CD14-positive monocyte (primary cell): ENCODE measurements around the gene CCNQ. TPM values are rescaled to one million over a fixed set of nuclear protein-coding genes. Genes with fewer than 3 reads are reported as not detected.

Experiments used
- DNase-seq, 3 donors: peaks; one replicate each; pipeline ENCODE4 v3.0.0-alpha.2; 2011 to 2022
- H2AFZ ChIP-seq: 2 replicates; pipeline ENCODE4 v1.6.0; 2012; ENCODE audit warnings: mild to moderate bottlenecking, low read depth, low read length, inconsistent platforms; ENCODE audit not compliant: insufficient read depth, poor library complexity, severe bottlenecking
- H3K27ac ChIP-seq, 2 donors: 1 replicate in 1 of 2; 2 replicates in 1 of 2; pipeline ENCODE4 v1.5.1; 2012 to 2013; ENCODE audit warnings: low read length in 2 of 2, control low read depth in 1 of 2, inconsistent platforms in 1 of 2, low read depth in 1 of 2, mild to moderate bottlenecking in 1 of 2
- H3K27me3 ChIP-seq, 2 donors: one replicate each; pipeline versions ENCODE4 v1.6.0 to v1.6.1; 2011 to 2013; ENCODE audit warnings: low read length in 2 of 2; ENCODE audit not compliant: control insufficient read depth in 2 of 2, insufficient read depth in 2 of 2
- H3K36me3 ChIP-seq, 2 donors: replicated peaks in 1 of 2; 1 replicate in 1 of 2; 2 replicates in 1 of 2; pipeline versions ENCODE4 v1.5.1 to v1.6.1; 2012 to 2013; ENCODE audit warnings: low read length in 2 of 2, control low read depth in 1 of 2, inconsistent platforms in 1 of 2, mild to moderate bottlenecking in 1 of 2; ENCODE audit not compliant: insufficient read depth in 2 of 2, control insufficient read depth in 1 of 2
- H3K4me1 ChIP-seq, 2 donors: 1 replicate in 1 of 2; 2 replicates in 1 of 2; pipeline versions ENCODE4 v1.5.1 to v1.6.1; 2012 to 2013; ENCODE audit warnings: low read length in 2 of 2, control low read depth in 1 of 2, inconsistent platforms in 1 of 2, mild to moderate bottlenecking in 1 of 2, moderate library complexity in 1 of 2; ENCODE audit not compliant: insufficient read depth in 2 of 2, control insufficient read depth in 1 of 2
- H3K4me2 ChIP-seq: replicated peaks from 2 replicates; pipeline ENCODE3; 2012; ENCODE audit warnings: low read length, moderate library complexity, mild to moderate bottlenecking; ENCODE audit not compliant: poor library complexity, severe bottlenecking; ENCODE audit errors: extremely low read depth
- H3K4me3 ChIP-seq, 3 experiments: fragments of 200-600 bp in 1 of 3; sonication (generic) in 1 of 3; replicated peaks in 1 of 3; 1 replicate in 2 of 3; 2 replicates in 1 of 3; pipeline ENCODE4 v1.5.1; 2011 to 2013; ENCODE audit warnings: low read length in 3 of 3, mild to moderate bottlenecking in 3 of 3, control low read depth in 2 of 3, low read depth in 2 of 3, inconsistent platforms in 1 of 3, moderate library complexity in 1 of 3
- H3K79me2 ChIP-seq: 2 replicates; pipeline ENCODE4 v1.6.0; 2012; ENCODE audit warnings: mild to moderate bottlenecking, control low read depth, inconsistent platforms, low read length, moderate library complexity; ENCODE audit not compliant: insufficient read depth
- H3K9ac ChIP-seq: 2 replicates; pipeline ENCODE4 v1.6.0; 2017; ENCODE audit warnings: low read length, mild to moderate bottlenecking; ENCODE audit not compliant: insufficient read depth, poor library complexity, severe bottlenecking
- H3K9me3 ChIP-seq, 2 donors: replicated peaks in 1 of 2; 1 replicate in 1 of 2; 2 replicates in 1 of 2; pipeline versions ENCODE4 v1.5.1 to v1.6.1; 2012 to 2013; ENCODE audit warnings: low read length in 2 of 2, control low read depth in 1 of 2; ENCODE audit not compliant: control insufficient read depth in 1 of 2, insufficient read depth in 1 of 2
- H4K20me1 ChIP-seq: 2 replicates; pipeline ENCODE4 v1.6.0; 2012; ENCODE audit warnings: mild to moderate bottlenecking, low read length, control low read depth, moderate library complexity; ENCODE audit not compliant: insufficient read depth
- H3K27ac Mint-ChIP-seq, 7 donors: one replicate each; pipeline ENCODE4 v1.8.0; 2020; ENCODE audit warnings: mild to moderate bottlenecking in 7 of 7, mixed read lengths in 7 of 7, moderate library complexity in 6 of 7, inconsistent platforms in 2 of 7
- H3K27me3 Mint-ChIP-seq, 3 donors: one replicate each; pipeline ENCODE4 v1.8.0; 2021 to 2022; ENCODE audit warnings: low read depth in 3 of 3, mild to moderate bottlenecking in 3 of 3, mixed read lengths in 3 of 3, moderate library complexity in 3 of 3, inconsistent platforms in 1 of 3
- H3K36me3 Mint-ChIP-seq, 2 donors: one replicate each; pipeline ENCODE4 v1.8.0; 2020; ENCODE audit warnings: mixed read lengths in 2 of 2, inconsistent platforms in 1 of 2, mild to moderate bottlenecking in 1 of 2
- H3K4me1 Mint-ChIP-seq: one replicate; pipeline ENCODE4 v1.8.0; 2020; ENCODE audit warnings: mild to moderate bottlenecking, mixed read lengths
- H3K4me3 Mint-ChIP-seq, 2 donors: one replicate each; pipeline ENCODE4 v1.8.0; 2020; ENCODE audit warnings: mild to moderate bottlenecking in 2 of 2, mixed read lengths in 2 of 2, moderate library complexity in 1 of 2
- H3K9me3 Mint-ChIP-seq, 7 donors: one replicate each; pipeline ENCODE4 v1.8.0; 2020 to 2022; ENCODE audit warnings: mixed read lengths in 7 of 7, mild to moderate bottlenecking in 6 of 7, moderate library complexity in 6 of 7, inconsistent platforms in 2 of 7
- CTCF ChIP-seq: fragments of 200-600 bp; IDR thresholded peaks from one replicate; pipeline ENCODE4 v1.8.0; 2022; ENCODE audit warnings: antibody characterized with exemption, mild to moderate bottlenecking
- WGBS: methylation state at CpG from one replicate; pipeline ENCODE4 v1.1.5; 2013; ENCODE audit warnings: missing lambda C conversion rate; ENCODE audit not compliant: insufficient coverage; 5-methylcytosine and 5-hydroxymethylcytosine counted together
- intact Hi-C, 2 donors: fragments of 100-400 bp; cut with micrococcal nuclease; formaldehyde crosslinking; loops; one replicate each; pipeline versions ENCODE4 v1.15.0 to v1.15.1; 2023
- polyA plus RNA-seq, 3 donors: library from polyadenylated mRNA; depleted of rRNA in 1 of 3; unstranded in 2 of 3; stranded (reverse) in 1 of 3; fragments of 300-500 nt in 2 of 3; fragments of >200 nt in 1 of 3; fragmentation: Illumina TruSeq in 2 of 3; gene quantifications; 1 replicate in 2 of 3; 2 replicates in 1 of 3; pipeline ENCODE4 v1.2.3, GENCODE V29; 2012 to 2021

The CCNQ gene
- polyA plus RNA-seq, 3 donors = 21.8 to 35.6 (median 29.3) TPM

GRCh38 chrX:153600032-153600373, 1.1 kb upstream of the CCNQ start:
- H3K4me2 ChIP-seq = peak overlapping the region; percentile 74
- WGBS = 0% methylated on average over 1 of the region's 2 CpGs
- no peak for TF ChIP-seq CTCF
- Mint-ChIP-seq H3K4me1 (peaks cover 42% of the 10 kb centered on the region), H3K36me3 (peaks cover 7 to 10% of the 10 kb centered on the region in 2 donors), H3K4me3 (peak overlapping the region; percentile 69 to 84), H3K27me3 (peaks cover 0 to 34% (median 4%) of the 10 kb centered on the region in 3 donors), H3K27ac (peak overlapping the region in 3 of 7 donors; percentile 12 to 42 (median 36)), H3K9me3 (peaks cover 0 to 8% (median 4%) of the 10 kb centered on the region in 7 donors)
- H3K4me3 ChIP-seq = peak overlapping the region; percentile 65 to 84 (median 72)
- H3K9ac ChIP-seq = no peak overlapping the region
- peaks cover 22% of the 10 kb centered on the region for H4K20me1 ChIP-seq
- intact Hi-C loops = no loop called here
- H3K4me1 ChIP-seq = peaks cover 27 to 29% of the 10 kb centered on the region in 2 donors
- no peak for DNase-seq
- peak overlapping the region; percentile 81 for H2AFZ ChIP-seq
- peaks cover 13% of the 10 kb centered on the region for H3K79me2 ChIP-seq
- peaks cover 8% of the 10 kb centered on the region in 2 donors for H3K36me3 ChIP-seq
- H3K27ac ChIP-seq = no peak overlapping the region
- no peaks in the 10 kb centered on the region for H3K9me3 ChIP-seq
- no peaks in the 10 kb centered on the region for H3K27me3 ChIP-seq

- peaks cover 22% of the 10 kb centered on the region for H4K20me1 ChIP-seq
- peaks cover 0 to 33% (median 4%) of the 10 kb centered on the region in 3 donors for H3K27me3 Mint-ChIP-seq
- H3K79me2 ChIP-seq = peaks cover 13% of the 10 kb centered on the region
- under 1% methylated on average over 37 of the region's 79 CpGs for WGBS
- H3K9me3 Mint-ChIP-seq = peaks cover 0 to 8% (median 4%) of the 10 kb centered on the region in 7 donors
- H3K4me3 ChIP-seq = peak overlapping the region; percentile 65 to 84 (median 72)
- H3K27ac ChIP-seq = peak overlapping the region in 1 of 2 donors; percentile 55
- H2AFZ ChIP-seq = peak overlapping the region; percentile 81
- H3K4me1 ChIP-seq = peaks cover 27 to 29% of the 10 kb centered on the region in 2 donors
- no peaks in the 10 kb centered on the region for H3K27me3 ChIP-seq
- H3K9ac ChIP-seq = peak overlapping the region; percentile 61
- peaks cover 13 to 14% of the 10 kb centered on the region in 2 donors for H3K36me3 ChIP-seq
- peak; percentile 83 to 88 (median 85) for DNase-seq
- H3K4me2 ChIP-seq = peak overlapping the region; percentile 74
- peaks cover 10 to 16% of the 10 kb centered on the region in 2 donors for H3K36me3 Mint-ChIP-seq
- no peaks in the 10 kb centered on the region for H3K9me3 ChIP-seq
- peaks cover 39% of the 10 kb centered on the region for H3K4me1 Mint-ChIP-seq
- intact Hi-C loops = loop anchor here (2.0 to 10.0 kb wide), 3 partner anchors 127 to 265 kb away; partner anchors contain the start of genes HAUS7 (in 2 of the 2) and ZNF275 (in 1 of the 2)
- peak overlapping the region; percentile 69 to 84 for H3K4me3 Mint-ChIP-seq
- TF ChIP-seq CTCF = no peak
- peak overlapping the region in 4 of 7 donors; percentile 12 to 71 (median 60) for H3K27ac Mint-ChIP-seq
Measured at GRCh38 chrX:153599192-153600031, 473 bp upstream of the CCNQ start.
